HepG2 (cell line): ENCODE results near the gene CDH1. TPM values are rescaled to one million over a fixed set of nuclear protein-coding genes. Genes with fewer than 3 reads are reported as not detected.
A peak's percentile ranks its signal among the peaks of the same experiment; 100 is the strongest.

Experiments
- ATF5 ChIP-seq: sonication (generic); formaldehyde crosslinking; IDR thresholded peaks from 2 replicates; pipeline ENCODE4 v1.4.0; 2020; ENCODE audit warnings: mild to moderate bottlenecking, low read depth, missing genetic modification reagents
- ATF7 ChIP-seq, 2 experiments: fragments of 450-650 bp in 1 of 2; sonication (generic) in 1 of 2; formaldehyde crosslinking in 1 of 2; IDR thresholded peaks; 2 replicates each; pipeline versions ENCODE4 v1.4.0 to v1.6.1; 2016 to 2020; ENCODE audit warnings: antibody characterized with exemption in 1 of 2, mild to moderate bottlenecking in 1 of 2, missing genetic modification reagents in 1 of 2
- CSRNP2 ChIP-seq: sonication (generic); formaldehyde crosslinking; conservative IDR thresholded peaks from 2 replicates; pipeline ENCODE4 v1.8.0; 2022; ENCODE audit warnings: low read depth, missing genetic modification reagents
- ERF ChIP-seq: IDR thresholded peaks from 2 replicates; pipeline ENCODE4 v1.6.1; 2018; ENCODE audit warnings: missing biosample characterization, missing genetic modification reagents
- IKZF4 ChIP-seq: sonication (generic); formaldehyde crosslinking; IDR thresholded peaks from 2 replicates; pipeline ENCODE4 v1.5.1; 2020; ENCODE audit warnings: borderline replicate concordance, mild to moderate bottlenecking, low read depth, missing genetic modification reagents; ENCODE audit errors: not compliant biosample characterization
- MTA1 ChIP-seq: sonication (generic); formaldehyde crosslinking; IDR thresholded peaks from 2 replicates; pipeline ENCODE4 v1.4.0; 2020; ENCODE audit warnings: missing genetic modification reagents, mild to moderate bottlenecking, borderline replicate concordance
- PRPF4 ChIP-seq: fragments of 200-400 bp; formaldehyde crosslinking; IDR thresholded peaks from 2 replicates; pipeline ENCODE4 v1.6.1; 2016; ENCODE audit warnings: low read length, low read depth; ENCODE audit not compliant: poor library complexity, severe bottlenecking
- SIN3A ChIP-seq: IDR thresholded peaks from 2 replicates; pipeline ENCODE4 v1.6.1; 2011; ENCODE audit warnings: low read depth, mild to moderate bottlenecking, control low read depth, low read length, borderline replicate concordance
- SMAD3 ChIP-seq: sonication (generic); formaldehyde crosslinking; IDR thresholded peaks from 2 replicates; pipeline ENCODE4 v1.4.0; 2020; ENCODE audit warnings: missing genetic modification reagents
- TOE1 ChIP-seq: sonication (generic); formaldehyde crosslinking; IDR thresholded peaks from 2 replicates; pipeline ENCODE4 v1.4.0; 2020; ENCODE audit warnings: mild to moderate bottlenecking, missing genetic modification reagents
- ZBTB43 ChIP-seq: sonication (generic); formaldehyde crosslinking; conservative IDR thresholded peaks from 2 replicates; pipeline ENCODE4 v1.4.0; 2020; ENCODE audit warnings: missing genetic modification reagents
- ZMYM2 ChIP-seq: sonication (generic); formaldehyde crosslinking; IDR thresholded peaks from 2 replicates; pipeline ENCODE4 v1.8.0; 2022; ENCODE audit warnings: mild to moderate bottlenecking, missing genetic modification reagents
- ZNF333 ChIP-seq: sonication (generic); formaldehyde crosslinking; IDR thresholded peaks from 2 replicates; pipeline ENCODE4 v1.4.0; 2020; ENCODE audit warnings: mild to moderate bottlenecking, missing genetic modification reagents, borderline replicate concordance
- ZNF567 ChIP-seq: sonication (generic); formaldehyde crosslinking; IDR thresholded peaks from 2 replicates; pipeline ENCODE4 v1.8.1; 2023; ENCODE audit warnings: mild to moderate bottlenecking, missing genetic modification reagents, borderline replicate concordance
- ZNF782 ChIP-seq: sonication (generic); formaldehyde crosslinking; IDR thresholded peaks from 2 replicates; pipeline ENCODE4 v1.4.0; 2020; ENCODE audit warnings: missing genetic modification reagents, mild to moderate bottlenecking, borderline replicate concordance
- polyA plus RNA-seq, 8 experiments: library from polyadenylated mRNA; depleted of rRNA in 3 of 8; stranded (reverse) in 7 of 8; unstranded in 1 of 8; fragments of >200 nt; fragmentation: Illumina TruSeq in 4 of 8; extraction: Trizol in 4 of 8; gene quantifications; 2 replicates each; pipeline versions ENCODE4 v1.2.1 to v1.2.3, GENCODE V29; 2011 to 2016; ENCODE audit warnings: low read depth in 4 of 8, missing spikeins in 1 of 8, mixed read lengths in 1 of 8; ENCODE audit not compliant: insufficient read depth in 1 of 8
- total RNA-seq, 5 experiments: library from RNA; depleted of rRNA; stranded (reverse); fragments of >200 nt; fragmentation: Illumina TruSeq; extraction: Trizol; gene quantifications; 2 replicates each; pipeline ENCODE4 v1.2.3, GENCODE V29; 2016; ENCODE audit warnings: low read depth in 1 of 5
- TF ChIP-seq, protein P1 (sequence below): fragments of 450-650 bp; IDR thresholded peaks from 2 replicates; pipeline ENCODE4 v1.6.1; 2016
- TF ChIP-seq, protein P2 (sequence below): sonication (generic); formaldehyde crosslinking; IDR thresholded peaks from 2 replicates; pipeline ENCODE4 v1.4.0; 2020; ENCODE audit warnings: missing genetic modification reagents, low read depth, mild to moderate bottlenecking, borderline replicate concordance
- TF ChIP-seq, protein P3 (sequence below): sonication (generic); formaldehyde crosslinking; IDR thresholded peaks from 2 replicates; pipeline ENCODE4 v1.5.1; 2020; ENCODE audit warnings: missing genetic modification reagents, mild to moderate bottlenecking, borderline replicate concordance

Gene CDH1
- total and polyA plus RNA-seq, 2 of the 13 experiments (the other 11 are each of a cell fraction or from before 2014, with no cell fraction given), result 0.95 to 9.8 TPM

DNA sequence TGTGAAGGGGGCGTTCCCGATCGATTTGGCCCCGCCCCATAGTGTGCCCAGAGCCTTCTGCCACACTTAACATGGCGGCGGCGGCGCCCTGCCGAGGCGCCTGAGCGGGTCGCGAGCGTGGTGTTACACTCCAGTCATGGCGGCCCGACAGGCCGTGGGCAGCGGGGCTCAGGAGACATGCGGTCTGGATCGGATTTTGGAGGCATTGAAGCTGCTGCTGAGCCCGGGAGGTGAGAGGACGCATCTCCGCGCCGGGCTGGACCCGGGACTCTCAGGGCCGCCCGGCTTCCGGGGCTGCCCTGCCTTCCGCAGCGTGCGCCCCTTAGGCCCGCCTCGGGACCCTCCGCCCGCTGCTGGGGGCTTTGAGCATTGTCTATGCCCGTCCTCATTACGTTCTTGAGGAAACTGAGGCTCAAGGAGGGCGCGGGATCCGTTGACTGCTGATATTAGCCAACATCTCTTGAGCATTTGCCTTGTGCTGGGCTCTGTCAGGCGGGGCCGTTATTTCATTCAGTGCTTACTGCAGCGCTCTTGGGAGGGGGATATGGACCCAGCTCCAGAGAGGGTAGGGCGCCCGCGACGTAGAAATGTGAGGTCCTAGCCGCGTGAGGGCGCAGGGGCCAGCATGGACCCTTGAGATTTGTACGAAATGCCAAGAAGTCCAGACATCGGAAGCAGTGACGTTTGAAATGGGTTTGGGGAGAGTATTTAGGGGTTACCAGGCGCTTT lies 106.6 kb downstream of the CDH1 start, which contains the start of gene TANGO6 (continued):
- TF ChIP-seq, protein P1, sequence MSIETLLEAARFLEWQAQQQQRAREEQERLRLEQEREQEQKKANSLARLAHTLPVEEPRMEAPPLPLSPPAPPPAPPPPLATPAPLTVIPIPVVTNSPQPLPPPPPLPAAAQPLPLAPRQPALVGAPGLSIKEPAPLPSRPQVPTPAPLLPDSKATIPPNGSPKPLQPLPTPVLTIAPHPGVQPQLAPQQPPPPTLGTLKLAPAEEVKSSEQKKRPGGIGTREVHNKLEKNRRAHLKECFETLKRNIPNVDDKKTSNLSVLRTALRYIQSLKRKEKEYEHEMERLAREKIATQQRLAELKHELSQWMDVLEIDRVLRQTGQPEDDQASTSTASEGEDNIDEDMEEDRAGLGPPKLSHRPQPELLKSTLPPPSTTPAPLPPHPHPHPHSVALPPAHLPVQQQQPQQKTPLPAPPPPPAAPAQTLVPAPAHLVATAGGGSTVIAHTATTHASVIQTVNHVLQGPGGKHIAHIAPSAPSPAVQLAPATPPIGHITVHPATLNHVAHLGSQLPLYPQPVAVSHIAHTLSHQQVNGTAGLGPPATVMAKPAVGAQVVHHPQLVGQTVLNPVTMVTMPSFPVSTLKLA, result no peak; the same call in 1 of the 2 replicates
- peak; percentile 95; the same call in 1 of the 2 replicates for TF ChIP-seq ATF5 (CRISPR knock-in tag)
- peak; percentile 82; the same call in 1 of the 2 replicates for TF ChIP-seq ERF (CRISPR knock-in tag)
- TF ChIP-seq CSRNP2 (CRISPR knock-in tag), result no peak
- peak; percentile 82; the same call in 1 of the 2 replicates for TF ChIP-seq ZBTB43 (CRISPR knock-in tag)
- peak; percentile 65; the same call in 1 of the 2 replicates for TF ChIP-seq SMAD3
- TF ChIP-seq TOE1 (CRISPR knock-in tag), result peak; percentile 88; the same call in 1 of the 2 replicates
- TF ChIP-seq IKZF4, result peak; percentile 72
- TF ChIP-seq ZNF333 (CRISPR knock-in tag), result peak; percentile 91; the same call in 1 of the 2 replicates
- 0 out of 2 replicates have a peak, but pooled peaks have one; percentile 68 for TF ChIP-seq SIN3A
- peak; percentile 81; the same call in 1 of the 2 replicates for TF ChIP-seq ZNF567 (CRISPR knock-in tag)
- TF ChIP-seq, protein P2, sequence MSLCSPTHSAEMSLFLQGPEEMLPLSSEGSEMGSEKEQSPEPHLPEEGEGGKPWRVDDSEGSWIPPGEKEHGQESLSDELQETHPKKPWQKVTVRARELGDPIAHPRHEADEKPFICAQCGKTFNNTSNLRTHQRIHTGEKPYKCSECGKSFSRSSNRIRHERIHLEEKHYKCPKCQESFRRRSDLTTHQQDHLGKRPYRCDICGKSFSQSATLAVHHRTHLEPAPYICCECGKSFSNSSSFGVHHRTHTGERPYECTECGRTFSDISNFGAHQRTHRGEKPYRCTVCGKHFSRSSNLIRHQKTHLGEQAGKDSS (CRISPR knock-in tag), result peak; percentile 87; the same call in 1 of the 2 replicates
- TF ChIP-seq ATF7 (IDR thresholded peaks at IDR 0.05), result no peak
- TF ChIP-seq ATF7 (CRISPR knock-in tag; IDR thresholded peaks at IDR 0.05), result no peak
- no peak for TF ChIP-seq ZMYM2 (CRISPR knock-in tag)
- peak; percentile 95 for TF ChIP-seq MTA1 (CRISPR knock-in tag)
- TF ChIP-seq, protein P3, sequence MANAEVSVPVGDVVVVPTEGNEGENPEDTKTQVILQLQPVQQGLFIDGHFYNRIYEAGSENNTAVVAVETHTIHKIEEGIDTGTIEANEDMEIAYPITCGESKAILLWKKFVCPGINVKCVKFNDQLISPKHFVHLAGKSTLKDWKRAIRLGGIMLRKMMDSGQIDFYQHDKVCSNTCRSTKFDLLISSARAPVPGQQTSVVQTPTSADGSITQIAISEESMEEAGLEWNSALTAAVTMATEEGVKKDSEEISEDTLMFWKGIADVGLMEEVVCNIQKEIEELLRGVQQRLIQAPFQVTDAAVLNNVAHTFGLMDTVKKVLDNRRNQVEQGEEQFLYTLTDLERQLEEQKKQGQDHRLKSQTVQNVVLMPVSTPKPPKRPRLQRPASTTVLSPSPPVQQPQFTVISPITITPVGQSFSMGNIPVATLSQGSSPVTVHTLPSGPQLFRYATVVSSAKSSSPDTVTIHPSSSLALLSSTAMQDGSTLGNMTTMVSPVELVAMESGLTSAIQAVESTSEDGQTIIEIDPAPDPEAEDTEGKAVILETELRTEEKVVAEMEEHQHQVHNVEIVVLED (CRISPR knock-in tag), result peak; percentile 89
- no peak for TF ChIP-seq PRPF4
- peak; percentile 98 for TF ChIP-seq ZNF782 (CRISPR knock-in tag)
